Measurements from ENCODE around the gene KLF3. TPM values are rescaled to one million over a fixed set of nuclear protein-coding genes. Genes with fewer than 3 reads are reported as not detected.

KLF3 gene
- total RNA-seq, 1 experiment from 2014 or later, result 7.9 TPM

GRCh38 chr4:38694330-38694729 is 30.3 kb downstream of the KLF3 start:
- DNase-seq (ENCODE audit: low read depth), result no peak

- DNase-seq (ENCODE audit: low read depth), result no peak
Observed at GRCh38 chr4:38695809-38696208, 31.8 kb downstream of the KLF3 start.

- no peak for DNase-seq (ENCODE audit: low read depth)
Observed at GRCh38 chr4:38696697-38697096, 32.7 kb downstream of the KLF3 start.

GRCh38 chr4:38698176-38698575 is 34.2 kb downstream of the KLF3 start:
- DNase-seq (ENCODE audit: low read depth), result no peak

GRCh38 chr4:38699112-38699511 is 35.1 kb downstream of the KLF3 start:
- no peak for DNase-seq (ENCODE audit: low read depth)

GRCh38 chr4:38703635-38704034 is 39.6 kb downstream of the KLF3 start:
- DNase-seq (ENCODE audit: low read depth), result no peak

- no peak for DNase-seq (ENCODE audit: low read depth)
Observed at GRCh38 chr4:38704622-38705154, 40.7 kb downstream of the KLF3 start.

GRCh38 chr4:38706301-38706700 is 42.3 kb downstream of the KLF3 start:
- no peak for DNase-seq (ENCODE audit: low read depth)

GRCh38 chr4:38710053-38710452 is 46.1 kb downstream of the KLF3 start:
- DNase-seq (ENCODE audit: low read depth), result no peak

GRCh38 chr4:38711066-38711465 is 47.1 kb downstream of the KLF3 start:
- DNase-seq (ENCODE audit: low read depth), result no peak

- no peak for DNase-seq (ENCODE audit: low read depth)
Observed at GRCh38 chr4:38715050-38715449, 51.1 kb downstream of the KLF3 start.

- no peak for DNase-seq (ENCODE audit: low read depth)
Observed at GRCh38 chr4:38716256-38716655, 52.3 kb downstream of the KLF3 start.

- DNase-seq (ENCODE audit: low read depth), result no peak
Observed at GRCh38 chr4:38717604-38718003, 53.6 kb downstream of the KLF3 start.

GRCh38 chr4:38723114-38723513 is 59.1 kb downstream of the KLF3 start:
- no peak for DNase-seq (ENCODE audit: low read depth)

GRCh38 chr4:38723726-38724474 is 59.9 kb downstream of the KLF3 start:
- peak; percentile 16 for DNase-seq (ENCODE audit: low read depth)

GRCh38 chr4:38724475-38724808 is 60.4 kb downstream of the KLF3 start:
- no peak for DNase-seq (ENCODE audit: low read depth)

GRCh38 chr4:38728631-38729141 is 64.7 kb downstream of the KLF3 start:
- DNase-seq (ENCODE audit: low read depth), result no peak

- DNase-seq (ENCODE audit: low read depth), result no peak
Observed at GRCh38 chr4:38730493-38730829, 66.5 kb downstream of the KLF3 start.

GRCh38 chr4:38730830-38731646 is 67.0 kb downstream of the KLF3 start:
- peak; percentile 79 for DNase-seq (ENCODE audit: low read depth)

GRCh38 chr4:38733663-38734062 is 69.7 kb downstream of the KLF3 start:
- DNase-seq (ENCODE audit: low read depth), result no peak

- no peak for DNase-seq (ENCODE audit: low read depth)
Observed at GRCh38 chr4:38734446-38734845, 70.4 kb downstream of the KLF3 start.

GRCh38 chr4:38734911-38735310 is 70.9 kb downstream of the KLF3 start:
- DNase-seq (ENCODE audit: low read depth), result no peak

- DNase-seq (ENCODE audit: low read depth), result no peak
Observed at GRCh38 chr4:38735870-38736269, 71.9 kb downstream of the KLF3 start.

Measured in HT1080 (cell line).